ENCODE measurements around the gene CLDN19.

DNA sequence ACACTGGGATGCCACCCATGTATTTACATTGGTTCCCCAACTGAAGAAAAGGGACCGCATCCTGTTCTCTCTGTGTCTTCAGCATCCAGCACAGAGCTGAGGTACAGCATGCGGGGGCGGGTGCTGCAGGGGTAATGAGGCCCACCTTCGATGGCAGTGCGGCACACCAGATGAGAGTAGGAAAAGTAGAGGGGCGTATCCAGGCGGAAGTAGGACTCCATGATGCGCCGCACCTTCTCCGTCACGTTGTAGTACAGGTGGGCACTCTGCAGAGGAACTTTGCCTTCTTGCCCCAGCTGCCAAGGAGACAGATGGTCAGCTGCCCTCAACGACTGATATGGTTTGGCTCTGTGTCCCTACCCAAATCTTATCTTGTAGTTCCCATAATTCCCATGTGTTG is 10.0 kb upstream of the CLDN19 start:
- no peak for TF ChIP-seq JUN (IDR thresholded peaks at IDR 0.05)
- TF ChIP-seq, protein P1, sequence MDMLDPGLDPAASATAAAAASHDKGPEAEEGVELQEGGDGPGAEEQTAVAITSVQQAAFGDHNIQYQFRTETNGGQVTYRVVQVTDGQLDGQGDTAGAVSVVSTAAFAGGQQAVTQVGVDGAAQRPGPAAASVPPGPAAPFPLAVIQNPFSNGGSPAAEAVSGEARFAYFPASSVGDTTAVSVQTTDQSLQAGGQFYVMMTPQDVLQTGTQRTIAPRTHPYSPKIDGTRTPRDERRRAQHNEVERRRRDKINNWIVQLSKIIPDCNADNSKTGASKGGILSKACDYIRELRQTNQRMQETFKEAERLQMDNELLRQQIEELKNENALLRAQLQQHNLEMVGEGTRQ (IDR thresholded peaks at IDR 0.05) = no peak
- no peak for TF ChIP-seq NFE2L2 (conservative IDR thresholded peaks at IDR 0.05; ENCODE audit: low read length)
- TF ChIP-seq, protein P2, sequence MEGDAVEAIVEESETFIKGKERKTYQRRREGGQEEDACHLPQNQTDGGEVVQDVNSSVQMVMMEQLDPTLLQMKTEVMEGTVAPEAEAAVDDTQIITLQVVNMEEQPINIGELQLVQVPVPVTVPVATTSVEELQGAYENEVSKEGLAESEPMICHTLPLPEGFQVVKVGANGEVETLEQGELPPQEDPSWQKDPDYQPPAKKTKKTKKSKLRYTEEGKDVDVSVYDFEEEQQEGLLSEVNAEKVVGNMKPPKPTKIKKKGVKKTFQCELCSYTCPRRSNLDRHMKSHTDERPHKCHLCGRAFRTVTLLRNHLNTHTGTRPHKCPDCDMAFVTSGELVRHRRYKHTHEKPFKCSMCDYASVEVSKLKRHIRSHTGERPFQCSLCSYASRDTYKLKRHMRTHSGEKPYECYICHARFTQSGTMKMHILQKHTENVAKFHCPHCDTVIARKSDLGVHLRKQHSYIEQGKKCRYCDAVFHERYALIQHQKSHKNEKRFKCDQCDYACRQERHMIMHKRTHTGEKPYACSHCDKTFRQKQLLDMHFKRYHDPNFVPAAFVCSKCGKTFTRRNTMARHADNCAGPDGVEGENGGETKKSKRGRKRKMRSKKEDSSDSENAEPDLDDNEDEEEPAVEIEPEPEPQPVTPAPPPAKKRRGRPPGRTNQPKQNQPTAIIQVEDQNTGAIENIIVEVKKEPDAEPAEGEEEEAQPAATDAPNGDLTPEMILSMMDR (IDR thresholded peaks at IDR 0.05) = no peak
- TF ChIP-seq EP300 (IDR thresholded peaks at IDR 0.05) = no peak
- TF ChIP-seq, protein P3, sequence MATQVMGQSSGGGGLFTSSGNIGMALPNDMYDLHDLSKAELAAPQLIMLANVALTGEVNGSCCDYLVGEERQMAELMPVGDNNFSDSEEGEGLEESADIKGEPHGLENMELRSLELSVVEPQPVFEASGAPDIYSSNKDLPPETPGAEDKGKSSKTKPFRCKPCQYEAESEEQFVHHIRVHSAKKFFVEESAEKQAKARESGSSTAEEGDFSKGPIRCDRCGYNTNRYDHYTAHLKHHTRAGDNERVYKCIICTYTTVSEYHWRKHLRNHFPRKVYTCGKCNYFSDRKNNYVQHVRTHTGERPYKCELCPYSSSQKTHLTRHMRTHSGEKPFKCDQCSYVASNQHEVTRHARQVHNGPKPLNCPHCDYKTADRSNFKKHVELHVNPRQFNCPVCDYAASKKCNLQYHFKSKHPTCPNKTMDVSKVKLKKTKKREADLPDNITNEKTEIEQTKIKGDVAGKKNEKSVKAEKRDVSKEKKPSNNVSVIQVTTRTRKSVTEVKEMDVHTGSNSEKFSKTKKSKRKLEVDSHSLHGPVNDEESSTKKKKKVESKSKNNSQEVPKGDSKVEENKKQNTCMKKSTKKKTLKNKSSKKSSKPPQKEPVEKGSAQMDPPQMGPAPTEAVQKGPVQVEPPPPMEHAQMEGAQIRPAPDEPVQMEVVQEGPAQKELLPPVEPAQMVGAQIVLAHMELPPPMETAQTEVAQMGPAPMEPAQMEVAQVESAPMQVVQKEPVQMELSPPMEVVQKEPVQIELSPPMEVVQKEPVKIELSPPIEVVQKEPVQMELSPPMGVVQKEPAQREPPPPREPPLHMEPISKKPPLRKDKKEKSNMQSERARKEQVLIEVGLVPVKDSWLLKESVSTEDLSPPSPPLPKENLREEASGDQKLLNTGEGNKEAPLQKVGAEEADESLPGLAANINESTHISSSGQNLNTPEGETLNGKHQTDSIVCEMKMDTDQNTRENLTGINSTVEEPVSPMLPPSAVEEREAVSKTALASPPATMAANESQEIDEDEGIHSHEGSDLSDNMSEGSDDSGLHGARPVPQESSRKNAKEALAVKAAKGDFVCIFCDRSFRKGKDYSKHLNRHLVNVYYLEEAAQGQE (IDR thresholded peaks at IDR 0.05) = no peak
- no peak for TF ChIP-seq CBX8 (IDR thresholded peaks at IDR 0.05)
- no peak for TF ChIP-seq CEBPB (IDR thresholded peaks at IDR 0.05)
- no peak for TF ChIP-seq MAZ (IDR thresholded peaks at IDR 0.05; ENCODE audit: borderline replicate concordance, low read depth, low read length)
- no peak for TF ChIP-seq SMC3 (IDR thresholded peaks at IDR 0.05)
- TF ChIP-seq BHLHE40 (IDR thresholded peaks at IDR 0.05; ENCODE audit: low read depth, low read length) = no peak
- no peak for TF ChIP-seq HDAC2 (IDR thresholded peaks at IDR 0.05)
- TF ChIP-seq RAD21 (conservative IDR thresholded peaks at IDR 0.05 in 1 of 2, IDR thresholded peaks at IDR 0.05 in 1 of 2) = no peak
- TF ChIP-seq, protein P4, sequence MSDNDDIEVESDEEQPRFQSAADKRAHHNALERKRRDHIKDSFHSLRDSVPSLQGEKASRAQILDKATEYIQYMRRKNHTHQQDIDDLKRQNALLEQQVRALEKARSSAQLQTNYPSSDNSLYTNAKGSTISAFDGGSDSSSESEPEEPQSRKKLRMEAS (IDR thresholded peaks at IDR 0.05) = no peak

All from A549 (cell line).